OCI-LY3 (cell line): Measurements from ENCODE around the gene CH25H.

Experiments
- CTCF ChIP-seq: fragments of 200-600, 300-600 bp; sonication (generic); IDR thresholded peaks from 2 replicates; pipeline ENCODE4 v1.5.1; 2014; ENCODE audit warnings: antibody characterized with exemption, low read length, low read depth
- EZH2phosphoT487 ChIP-seq: fragments of 200-600 bp; shearing (Covaris generic); IDR thresholded peaks from 2 replicates; pipeline ENCODE4 v1.6.1; 2018; ENCODE audit warnings: antibody characterized with exemption, mixed run types, low read depth

GRCh38 chr10:89175816-89176215, 31.3 kb downstream of the CH25H start:
- no peak for TF ChIP-seq CTCF
- TF ChIP-seq EZH2phosphoT487, result no peak
